ENCODE data around the gene PTPRN2.

PTPRN2 gene

DNA sequence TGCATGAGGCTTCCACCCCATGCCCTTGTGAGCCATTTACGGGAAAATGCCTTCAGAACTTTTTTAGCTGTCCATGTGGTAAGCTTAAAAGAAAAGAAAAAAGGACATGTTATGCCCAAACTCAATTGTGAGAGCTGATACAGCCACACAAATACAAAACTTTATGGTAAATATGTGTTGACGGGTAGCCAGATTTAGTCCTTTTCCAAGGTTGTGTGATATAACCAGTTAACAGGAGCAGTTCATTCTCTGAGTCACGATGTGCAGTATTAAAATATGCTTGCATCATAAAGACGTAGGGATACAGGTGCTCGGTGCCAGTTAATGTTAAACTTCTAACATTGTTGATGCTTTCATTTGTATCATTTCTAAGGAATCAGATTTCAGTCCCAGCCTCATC lies 900.5 kb downstream of the PTPRN2 start:
- TF ChIP-seq, protein P1, sequence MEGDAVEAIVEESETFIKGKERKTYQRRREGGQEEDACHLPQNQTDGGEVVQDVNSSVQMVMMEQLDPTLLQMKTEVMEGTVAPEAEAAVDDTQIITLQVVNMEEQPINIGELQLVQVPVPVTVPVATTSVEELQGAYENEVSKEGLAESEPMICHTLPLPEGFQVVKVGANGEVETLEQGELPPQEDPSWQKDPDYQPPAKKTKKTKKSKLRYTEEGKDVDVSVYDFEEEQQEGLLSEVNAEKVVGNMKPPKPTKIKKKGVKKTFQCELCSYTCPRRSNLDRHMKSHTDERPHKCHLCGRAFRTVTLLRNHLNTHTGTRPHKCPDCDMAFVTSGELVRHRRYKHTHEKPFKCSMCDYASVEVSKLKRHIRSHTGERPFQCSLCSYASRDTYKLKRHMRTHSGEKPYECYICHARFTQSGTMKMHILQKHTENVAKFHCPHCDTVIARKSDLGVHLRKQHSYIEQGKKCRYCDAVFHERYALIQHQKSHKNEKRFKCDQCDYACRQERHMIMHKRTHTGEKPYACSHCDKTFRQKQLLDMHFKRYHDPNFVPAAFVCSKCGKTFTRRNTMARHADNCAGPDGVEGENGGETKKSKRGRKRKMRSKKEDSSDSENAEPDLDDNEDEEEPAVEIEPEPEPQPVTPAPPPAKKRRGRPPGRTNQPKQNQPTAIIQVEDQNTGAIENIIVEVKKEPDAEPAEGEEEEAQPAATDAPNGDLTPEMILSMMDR (IDR thresholded peaks at IDR 0.05) = no peak
- Histone ChIP-seq H3K4me2 (ENCODE audit: low read length) (no peak overlapping the region), H3K27me3 (ENCODE audit: control insufficient read depth, insufficient read depth, low read length) (peaks cover 2% of the 10 kb centered on the region), H3K4me3 (ENCODE audit: low read depth, low read length) (no peak overlapping the region), H3K36me3 (ENCODE audit: control insufficient read depth, insufficient read depth, low read length) (no peaks in the 10 kb centered on the region), H2AFZ (no peak overlapping the region), H3K79me2 (no peaks in the 10 kb centered on the region), H3K9ac (no peak overlapping the region), H3K4me1 (no peaks in the 10 kb centered on the region), H3K27ac (no peak overlapping the region), H3K9me3 (ENCODE audit: control insufficient read depth, low read length) (no peaks in the 10 kb centered on the region)

DNA sequence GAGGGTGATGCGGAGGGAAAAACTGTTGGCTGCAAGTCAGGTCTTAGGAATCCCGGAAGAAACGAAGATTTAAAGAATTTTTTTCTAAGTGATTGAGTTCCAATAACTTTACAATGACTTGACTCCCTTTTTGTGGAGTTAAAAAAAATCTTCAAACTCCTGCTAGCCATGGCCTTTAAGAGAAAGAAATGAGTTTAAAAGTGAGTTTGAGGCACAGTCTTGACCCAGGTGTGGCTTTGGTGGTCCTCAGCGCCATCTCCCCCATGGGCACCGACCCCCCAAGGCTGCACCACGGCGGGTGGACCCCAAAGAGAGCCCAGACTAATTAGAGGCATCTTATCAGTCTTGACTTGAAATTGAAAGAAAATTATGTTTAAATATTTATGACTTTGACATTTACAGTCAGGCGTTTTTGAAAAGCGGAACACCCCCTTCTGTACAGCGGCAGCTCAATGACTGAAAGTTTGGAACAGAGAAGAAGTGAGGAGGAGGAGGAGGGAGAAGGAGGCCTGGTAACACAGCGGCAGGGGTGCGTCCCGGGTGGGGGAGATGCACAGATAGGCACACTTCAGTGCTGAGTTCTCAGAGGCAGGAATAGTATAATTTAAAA lies 901.2 kb downstream of the PTPRN2 start:
- Histone ChIP-seq H3K9me3 (ENCODE audit: control insufficient read depth, low read length) (peaks cover 2% of the 10 kb centered on the region), H2AFZ (no peak overlapping the region), H3K36me3 (ENCODE audit: control insufficient read depth, insufficient read depth, low read length) (no peaks in the 10 kb centered on the region), H3K4me3 (ENCODE audit: low read depth, low read length) (no peak overlapping the region), H3K9ac (no peak overlapping the region), H3K27ac (no peak overlapping the region), H3K27me3 (ENCODE audit: control insufficient read depth, insufficient read depth, low read length) (peaks cover 2% of the 10 kb centered on the region), H3K4me2 (ENCODE audit: low read length) (no peak overlapping the region), H3K79me2 (no peaks in the 10 kb centered on the region), H3K4me1 (no peaks in the 10 kb centered on the region)
- TF ChIP-seq, protein P1 (IDR thresholded peaks at IDR 0.05) = no peak

DNA sequence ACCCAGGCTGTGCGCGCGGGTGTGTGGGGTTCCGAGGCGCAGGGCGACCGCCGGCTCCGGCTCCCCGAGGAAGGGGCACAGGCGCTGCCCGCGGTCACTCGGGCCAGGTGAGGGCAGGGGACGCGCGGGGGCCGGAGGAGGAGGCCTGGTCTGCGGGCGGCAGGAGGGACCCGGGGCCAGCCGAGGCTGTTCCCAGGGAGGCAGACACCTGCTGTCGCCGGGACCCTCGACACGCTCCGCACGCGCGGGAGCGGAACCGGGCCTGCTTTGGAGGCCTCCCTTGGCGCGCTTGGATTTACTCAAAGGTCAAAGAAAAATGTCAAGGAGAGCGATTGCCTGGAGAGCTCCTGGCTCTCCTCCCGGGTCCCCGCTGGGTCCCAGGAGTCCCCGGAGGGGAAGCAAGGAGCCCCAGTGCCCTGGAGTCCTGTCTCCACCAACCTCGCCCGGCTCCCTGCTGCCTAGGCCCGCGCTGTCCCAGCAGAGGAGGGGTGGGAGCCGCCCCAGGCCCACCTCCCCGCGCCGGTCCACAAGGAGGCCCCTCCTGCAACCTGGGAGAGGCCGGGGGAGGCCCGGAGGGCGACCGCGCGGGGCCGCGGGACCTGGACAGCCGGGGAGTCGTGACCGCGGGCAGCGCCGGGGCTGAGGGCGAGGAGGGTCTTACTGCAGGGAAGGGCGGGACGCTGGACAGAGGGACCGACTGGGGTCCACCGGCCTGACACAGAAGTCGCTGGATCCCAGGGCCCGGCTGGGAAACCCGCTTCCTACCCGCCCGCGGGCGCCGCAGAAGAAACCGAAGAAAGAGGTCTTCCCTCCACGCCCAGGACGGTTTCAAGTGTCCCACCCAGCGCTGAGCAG lies 902.0 kb downstream of the PTPRN2 start:
- H3K36me3 ChIP-seq (ENCODE audit: control insufficient read depth, insufficient read depth, low read length) = no peaks in the 10 kb centered on the region
- H3K79me2 ChIP-seq = no peaks in the 10 kb centered on the region
- TF ChIP-seq, protein P1 (IDR thresholded peaks at IDR 0.05) = no peak
- peaks cover 2% of the 10 kb centered on the region for H3K27me3 ChIP-seq (ENCODE audit: control insufficient read depth, insufficient read depth, low read length)
- H3K9ac ChIP-seq = no peak overlapping the region
- no peak overlapping the region for H3K27ac ChIP-seq
- H3K4me3 ChIP-seq (ENCODE audit: low read depth, low read length) = no peak overlapping the region
- no peak overlapping the region for H3K4me2 ChIP-seq (ENCODE audit: low read length)
- H2AFZ ChIP-seq = no peak overlapping the region
- peaks cover 2% of the 10 kb centered on the region for H3K9me3 ChIP-seq (ENCODE audit: control insufficient read depth, low read length)
- no peaks in the 10 kb centered on the region for H3K4me1 ChIP-seq

DNA sequence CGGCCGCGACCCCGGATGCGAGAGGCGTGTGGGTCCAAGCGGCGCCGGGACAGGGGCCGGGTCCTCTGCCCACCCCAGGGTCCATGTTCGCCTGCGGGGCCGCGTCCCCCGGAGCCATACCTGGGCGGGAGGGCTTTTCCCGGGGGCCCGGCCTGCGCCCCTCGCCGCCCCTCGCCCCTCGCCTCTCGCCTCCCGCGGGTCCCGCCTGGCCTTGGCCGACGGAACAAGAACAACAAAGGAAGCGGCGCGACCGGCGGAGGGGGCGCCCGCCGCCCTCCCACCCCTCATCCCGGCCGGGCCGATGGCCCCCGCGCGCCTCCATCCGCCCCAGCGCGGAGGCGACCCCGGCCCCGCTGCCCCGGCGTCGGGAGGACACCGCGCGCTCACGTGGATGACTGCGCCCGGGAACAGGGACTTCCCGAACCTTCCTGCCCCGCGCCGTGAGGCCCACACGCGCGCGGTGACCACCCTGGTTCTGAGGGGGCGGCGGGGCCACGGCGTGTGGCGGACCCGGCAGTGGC lies 902.7 kb downstream of the PTPRN2 start:
- H3K27ac ChIP-seq = no peak overlapping the region
- H3K79me2 ChIP-seq = no peaks in the 10 kb centered on the region
- no peaks in the 10 kb centered on the region for H3K4me1 ChIP-seq
- H3K27me3 ChIP-seq (ENCODE audit: control insufficient read depth, insufficient read depth, low read length) = peaks cover 2% of the 10 kb centered on the region
- no peak overlapping the region for H3K4me2 ChIP-seq (ENCODE audit: low read length)
- TF ChIP-seq, protein P1 (IDR thresholded peaks at IDR 0.05) = no peak
- H3K9ac ChIP-seq = no peak overlapping the region
- H3K4me3 ChIP-seq (ENCODE audit: low read depth, low read length) = no peak overlapping the region
- no peaks in the 10 kb centered on the region for H3K36me3 ChIP-seq (ENCODE audit: control insufficient read depth, insufficient read depth, low read length)
- peaks cover 2% of the 10 kb centered on the region for H3K9me3 ChIP-seq (ENCODE audit: control insufficient read depth, low read length)
- no peak overlapping the region for H2AFZ ChIP-seq

All from parathyroid adenoma (tissue), 2 donors.